ENCODE measurements around the gene WDFY4.

Gene WDFY4

GRCh38 chr10:48820231-48820630 is 135.6 kb downstream of the WDFY4 start:
- no peak for DNase-seq (ENCODE audit: low read depth in 2 of 2)
- no peak for TF ChIP-seq CTCF (IDR thresholded peaks at IDR 0.05; ENCODE audit: low read depth, low read length)
- H3K4me3 ChIP-seq (replicated peaks in 1 of 2; ENCODE audit: low read depth in 2 of 2, low read length in 2 of 2) = no peak overlapping the region

DNA sequence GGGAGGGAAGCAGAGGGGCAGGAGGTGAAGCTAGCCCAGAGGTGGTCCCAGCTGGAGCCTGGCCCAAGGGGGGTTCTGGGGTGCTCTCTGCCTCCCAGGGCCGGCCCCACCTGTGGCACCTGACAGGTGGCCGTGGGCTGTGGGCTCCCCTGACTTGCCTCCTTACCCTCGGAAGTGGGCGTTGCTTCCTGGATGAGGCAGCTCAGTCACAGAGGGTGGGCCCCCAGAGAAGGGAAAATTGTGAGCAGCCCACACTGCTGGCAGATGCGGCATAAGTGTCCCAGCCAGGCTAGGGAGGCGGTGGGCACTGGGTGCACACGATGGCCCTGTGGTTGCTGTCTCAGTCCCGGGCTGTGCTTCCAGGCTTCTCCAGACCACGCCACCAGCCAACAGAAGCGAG is 136.0 kb downstream of the WDFY4 start:
- no peak for DNase-seq (ENCODE audit: low read depth in 2 of 2)
- no peak for TF ChIP-seq CTCF (IDR thresholded peaks at IDR 0.05; ENCODE audit: low read depth, low read length)
- no peak overlapping the region for H3K4me3 ChIP-seq (replicated peaks in 1 of 2; ENCODE audit: low read depth in 2 of 2, low read length in 2 of 2)

DNA sequence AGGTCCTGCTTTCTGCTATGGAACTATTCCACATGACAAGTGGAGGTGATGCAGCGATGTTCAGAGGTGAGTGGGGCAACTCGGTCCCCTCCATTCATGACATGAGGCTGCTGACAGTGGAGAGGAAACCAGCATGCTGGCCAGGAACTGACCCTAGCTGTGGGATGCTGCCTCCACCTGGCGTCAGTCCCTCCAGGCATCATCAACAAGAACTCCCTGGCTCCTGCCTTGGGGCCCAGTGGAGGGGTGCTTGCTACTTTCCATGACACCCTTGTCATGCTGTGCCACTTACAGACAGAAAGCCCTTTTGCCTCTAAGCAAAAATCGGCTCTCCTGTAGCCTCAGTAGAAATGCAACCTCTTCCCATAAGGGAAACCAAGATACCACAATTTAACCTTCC is 136.4 kb downstream of the WDFY4 start:
- TF ChIP-seq CTCF (IDR thresholded peaks at IDR 0.05; ENCODE audit: low read depth, low read length) = no peak
- no peak overlapping the region for H3K4me3 ChIP-seq (replicated peaks in 1 of 2; ENCODE audit: low read depth in 2 of 2, low read length in 2 of 2)
- no peak for DNase-seq (ENCODE audit: low read depth in 2 of 2)

DNA sequence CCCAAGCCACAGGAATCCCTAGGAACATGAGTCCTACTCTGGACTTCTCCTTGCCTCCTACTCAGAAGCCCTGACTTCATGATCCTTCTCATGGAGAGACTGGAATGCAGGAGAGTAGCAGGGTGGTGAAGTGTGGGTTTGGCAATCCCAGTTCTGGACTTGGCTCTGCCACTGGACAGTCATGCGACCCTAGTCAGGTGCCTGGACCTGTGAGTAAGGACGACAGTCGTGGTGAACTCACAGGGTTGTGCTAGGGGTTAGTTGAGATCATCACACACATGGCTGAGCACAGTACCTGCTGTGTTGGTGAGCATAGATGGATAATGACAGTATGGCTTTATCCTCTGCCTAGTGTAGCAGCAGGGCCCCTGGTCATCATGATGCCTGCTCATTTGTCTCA is 137.0 kb downstream of the WDFY4 start:
- no peak overlapping the region for H3K4me3 ChIP-seq (replicated peaks in 1 of 2; ENCODE audit: low read depth in 2 of 2, low read length in 2 of 2)
- no peak for DNase-seq (ENCODE audit: low read depth in 2 of 2)
- TF ChIP-seq CTCF (IDR thresholded peaks at IDR 0.05; ENCODE audit: low read depth, low read length) = no peak

DNA sequence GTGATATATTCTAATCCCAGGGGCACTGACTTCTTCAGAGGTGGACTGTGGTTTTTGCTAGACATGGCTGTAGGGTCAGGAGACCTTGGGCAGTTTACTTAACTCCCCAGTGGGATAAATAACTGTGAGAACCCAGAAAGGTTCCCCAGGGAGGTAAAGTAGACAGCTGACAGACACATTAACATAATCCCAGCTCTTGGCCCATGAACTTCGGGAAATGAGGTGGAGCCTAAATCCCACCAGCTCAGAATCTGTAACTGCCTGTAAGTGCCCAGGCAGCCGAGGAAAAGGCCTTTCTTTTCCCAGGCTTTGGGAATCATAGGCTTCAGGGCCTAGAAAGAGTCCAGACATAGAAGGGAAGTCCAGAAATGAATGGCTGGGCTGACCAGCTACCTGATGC is 149.0 kb downstream of the WDFY4 start:
- TF ChIP-seq CTCF (IDR thresholded peaks at IDR 0.05; ENCODE audit: low read depth, low read length) = no peak
- H3K4me3 ChIP-seq (replicated peaks in 1 of 2; ENCODE audit: low read depth in 2 of 2, low read length in 2 of 2) = no peak overlapping the region

GRCh38 chr10:48834189-48834965 is 149.7 kb downstream of the WDFY4 start:
- no peak overlapping the region for H3K4me3 ChIP-seq (replicated peaks in 1 of 2; ENCODE audit: low read depth in 2 of 2, low read length in 2 of 2)
- DNase-seq (ENCODE audit: low read depth in 2 of 2) = no peak
- no peak for TF ChIP-seq CTCF (IDR thresholded peaks at IDR 0.05; ENCODE audit: low read depth, low read length)

More for the DNA sequence above, 149.0 kb downstream of the WDFY4 start:
- no peak for DNase-seq (ENCODE audit: low read depth in 2 of 2)

GRCh38 chr10:48835781-48836180 is 151.1 kb downstream of the WDFY4 start:
- DNase-seq (ENCODE audit: low read depth in 2 of 2) = no peak
- no peak overlapping the region for H3K4me3 ChIP-seq (replicated peaks in 1 of 2; ENCODE audit: low read depth in 2 of 2, low read length in 2 of 2)
- TF ChIP-seq CTCF (IDR thresholded peaks at IDR 0.05; ENCODE audit: low read depth, low read length) = no peak

Measured in cardiac fibroblast (primary cell).